Right cardiac atrium (tissue), 5 donors: ENCODE data around the gene OMP. TPM values are rescaled to one million over a fixed set of nuclear protein-coding genes. Genes with fewer than 3 reads are reported as not detected.
A peak's percentile ranks its signal among the peaks of the same experiment; 100 is the strongest.

Experiments used
- ATAC-seq, 2 donors: fragments of 200-7000 bp; cut with Tn5 transposase; one replicate each; pipeline versions ENCODE4 v1.8.0 to v1.9.1; 2020; ENCODE audit warnings: moderate library complexity in 2 of 2, mild to moderate bottlenecking in 1 of 2
- DNase-seq, 3 donors: peaks; one replicate each; pipeline ENCODE4 v3.0.0-alpha.2; 2020
- H3K27ac ChIP-seq: one replicate; pipeline ENCODE4 v1.5.1; 2013; ENCODE audit warnings: mild to moderate bottlenecking, low read length, control low read depth, moderate library complexity
- H3K27me3 ChIP-seq: one replicate; pipeline ENCODE4 v1.6.1; 2013; ENCODE audit not compliant: control insufficient read depth, insufficient read depth
- H3K4me1 ChIP-seq: one replicate; pipeline ENCODE4 v1.6.1; 2013; ENCODE audit warnings: low read length; ENCODE audit not compliant: control insufficient read depth, insufficient read depth
- H3K4me3 ChIP-seq: one replicate; pipeline ENCODE4 v1.5.1; 2013; ENCODE audit warnings: low read length, control low read depth
- H3K9me3 ChIP-seq: one replicate; pipeline ENCODE4 v1.6.1; 2013; ENCODE audit warnings: low read length; ENCODE audit not compliant: control insufficient read depth
- whole genome bisulfite sequencing: extraction: QIAGEN DNeasy Blood & Tissue Kit; methylation state at CpG from one replicate; pipeline ENCODE4 v1.1.7; 2013; 5-methylcytosine and 5-hydroxymethylcytosine counted together
- intact Hi-C, 4 donors: fragments of 100-400 bp; cut with DNase I; formaldehyde crosslinking; loops; one replicate each; pipeline versions ENCODE4 v1.11.0 to v1.14.0; 2022 to 2023
- polyA plus RNA-seq: library from polyadenylated mRNA; stranded (reverse); fragments of 200-250 nt; gene quantifications from one replicate; pipeline ENCODE4 v1.2.3, GENCODE V29; 2013
- total RNA-seq, 4 donors: library from RNA; stranded (reverse); fragmentation: NEBNext Ultra II Directional; extraction: Animal tissue kit (Norgen Biotek cat#: 25700); gene quantifications; one replicate each; pipeline ENCODE4 v1.2.1, GENCODE V29; 2021
- donor health status: healthy with polysubstance abuse.
- donor health status: DM: no; HTN: yes; CAD: no.
- donor health status: DM: no; HTN: no; CAD: no.
- donor health status: DM: no; HTN: yes; CAD: no; lungs with severe emphysema.
- donor health status: DM: yes; HTN: yes; CAD: no.

The OMP gene
- total and polyA plus RNA-seq, 5 donors: not detected

- WGBS: 91% methylated on average over 9 of the region's 9 CpGs
- intact Hi-C loops: no loop called here
- ATAC-seq (no peak), DNase-seq (peak in 2 of 3 donors; percentile 13 to 45)
- H3K4me1 ChIP-seq: peaks cover 3% of the 10 kb centered on the region
- H3K9me3 ChIP-seq: no peaks in the 10 kb centered on the region
- H3K27me3 ChIP-seq: no peaks in the 10 kb centered on the region
- no peak overlapping the region for H3K4me3 ChIP-seq
- no peak overlapping the region for H3K27ac ChIP-seq
Observed at GRCh38 chr11:77081381-77081851, 21.2 kb upstream of the OMP start.

DNA sequence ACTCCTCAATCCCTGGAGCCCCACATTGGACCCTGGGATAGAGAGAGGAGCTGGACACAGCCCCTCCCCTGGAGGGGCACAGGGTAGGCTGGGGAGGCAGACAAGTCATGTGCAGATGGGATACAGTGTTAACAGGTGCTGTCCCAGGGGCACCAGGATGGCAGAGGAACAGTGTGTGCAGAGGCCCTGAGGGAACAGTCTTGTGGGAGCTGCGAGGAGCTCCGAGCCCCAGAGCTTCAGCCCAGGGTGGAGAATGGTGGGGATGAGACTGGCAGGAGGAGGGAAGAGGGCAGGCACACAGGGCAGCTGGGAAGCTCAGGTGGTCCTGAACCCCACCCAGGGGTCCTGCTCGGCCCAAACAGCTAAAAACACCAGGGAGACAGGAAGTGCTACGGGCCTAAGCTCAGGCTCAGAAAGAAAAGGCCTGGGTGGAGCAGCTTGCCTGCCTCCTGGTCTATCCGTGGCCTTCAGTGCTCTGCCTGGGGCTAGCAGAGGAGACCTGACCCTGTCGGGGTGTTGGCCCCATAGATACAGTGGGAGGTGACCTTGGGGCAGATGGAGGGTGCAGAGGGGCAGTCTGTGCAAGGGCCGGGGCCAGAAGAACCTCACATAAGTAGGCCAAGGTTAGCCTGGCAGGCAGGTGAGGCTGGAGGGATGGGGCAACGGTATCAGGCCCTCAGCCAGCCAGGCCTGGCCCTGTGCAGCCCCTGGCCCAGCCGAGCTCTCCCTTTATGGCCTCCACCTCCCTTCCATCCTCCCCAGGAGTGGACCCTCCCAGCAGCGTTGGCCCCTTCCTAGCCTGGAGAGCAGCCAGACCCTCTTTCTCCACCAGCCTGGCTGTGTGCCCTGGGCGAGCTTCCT lies 20.4 kb upstream of the OMP start:
- DNase-seq: peak in 2 of 3 donors; percentile 6 to 46
- ATAC-seq: peak; percentile 5 to 23
- H3K27ac ChIP-seq: no peak overlapping the region
- WGBS: 57% methylated on average over 11 of the region's 11 CpGs
- H3K9me3 ChIP-seq: no peaks in the 10 kb centered on the region
- intact Hi-C loops: no loop called here
- H3K27me3 ChIP-seq: no peaks in the 10 kb centered on the region
- H3K4me1 ChIP-seq: peaks cover 3% of the 10 kb centered on the region
- H3K4me3 ChIP-seq: no peak overlapping the region

DNA sequence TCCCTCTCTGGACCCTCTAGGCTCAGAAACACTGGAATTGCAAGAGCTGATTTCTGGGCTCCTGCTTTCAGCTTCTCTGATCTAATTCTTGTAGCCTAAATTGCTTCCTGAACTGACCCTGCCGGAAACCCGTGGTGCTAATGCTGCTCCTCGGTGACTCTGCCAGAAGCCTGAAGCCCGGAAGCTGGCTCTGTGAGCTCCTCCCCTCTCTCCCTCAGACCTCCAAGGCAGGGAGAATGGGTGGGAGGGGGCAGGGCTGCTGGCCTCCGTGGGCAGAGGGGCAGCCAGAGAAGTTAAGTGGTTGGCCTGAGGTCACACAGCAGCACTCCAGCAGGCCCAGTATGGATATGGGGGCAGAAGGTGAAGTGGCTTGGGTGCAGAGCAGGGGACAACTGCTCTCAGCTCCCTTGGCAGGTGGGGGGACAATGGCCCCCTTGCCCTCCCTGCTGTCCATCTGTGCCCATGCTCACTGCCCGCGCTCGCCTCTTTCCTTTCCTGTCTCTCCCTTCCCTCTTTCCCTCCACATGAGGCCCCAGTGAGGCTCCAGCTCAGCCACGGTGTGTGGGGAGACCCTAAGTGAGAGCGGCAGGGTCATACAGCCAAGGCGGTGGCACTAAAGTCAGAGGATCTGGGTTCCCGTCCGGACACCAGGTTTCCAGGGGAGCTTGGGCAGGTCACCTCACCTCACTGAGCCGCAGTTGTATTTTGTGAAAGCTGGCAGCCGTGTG lies 19.6 kb upstream of the OMP start:
- Histone ChIP-seq H3K27ac (peak overlapping the region; percentile 18), H3K9me3 (no peaks in the 10 kb centered on the region), H3K4me1 (peaks cover 3% of the 10 kb centered on the region), H3K27me3 (no peaks in the 10 kb centered on the region), H3K4me3 (no peak overlapping the region)
- intact Hi-C loops: no loop called here
- WGBS: 64% methylated on average over 15 of the region's 15 CpGs
- peak; percentile 80 to 85 for ATAC-seq
- peak; percentile 69 to 89 (median 86) for DNase-seq

- intact Hi-C loops: no loop called here
- Histone ChIP-seq H3K9me3 (no peaks in the 10 kb centered on the region), H3K27ac (no peak overlapping the region), H3K4me1 (peaks cover 3% of the 10 kb centered on the region), H3K27me3 (no peaks in the 10 kb centered on the region), H3K4me3 (no peak overlapping the region)
- WGBS: 94% methylated on average over 12 of the region's 12 CpGs
- peak in 1 of 3 donors; percentile 24 for DNase-seq
- ATAC-seq: no peak
Observed at GRCh38 chr11:77083566-77084245, 18.9 kb upstream of the OMP start.

DNA sequence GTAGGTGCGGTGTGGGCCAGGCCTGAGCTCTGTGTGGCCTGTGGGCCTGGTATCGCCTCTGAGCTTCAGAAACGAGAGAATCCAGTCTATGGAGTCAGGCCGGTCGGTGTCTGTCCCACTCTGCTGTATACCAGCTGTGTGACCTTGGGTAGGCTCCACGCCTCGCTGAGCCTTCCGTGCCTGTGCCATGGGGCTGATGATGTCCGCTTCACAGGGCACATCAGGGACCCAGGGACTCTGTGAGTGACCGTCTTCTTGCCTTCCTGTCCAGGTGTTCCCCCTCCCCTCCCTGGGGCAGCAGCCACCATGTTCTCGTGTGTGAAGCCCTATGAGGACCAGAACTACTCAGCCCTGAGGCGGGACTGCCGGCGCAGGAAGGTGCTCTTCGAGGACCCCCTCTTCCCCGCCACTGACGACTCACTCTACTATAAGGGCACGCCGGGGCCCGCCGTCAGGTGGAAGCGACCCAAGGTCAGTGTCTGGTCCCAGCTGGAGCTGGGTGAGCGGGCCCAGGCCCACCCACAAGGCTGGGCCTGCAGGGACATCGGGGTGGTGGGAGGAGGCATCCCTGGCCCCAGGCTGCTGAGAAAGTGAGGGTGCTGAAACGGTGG lies 18.0 kb upstream of the OMP start:
- intact Hi-C loops: loop anchor here in 1 of 4 donors (5.0 kb wide), 1 partner anchor 32 kb away; no protein-coding TSS in a partner anchor
- no peak for ATAC-seq
- WGBS: 93% methylated on average over 25 of the region's 25 CpGs
- DNase-seq: peak in 2 of 3 donors; percentile 11 to 42
- Histone ChIP-seq H3K4me3 (no peak overlapping the region), H3K9me3 (no peaks in the 10 kb centered on the region), H3K4me1 (peaks cover 3% of the 10 kb centered on the region), H3K27me3 (no peaks in the 10 kb centered on the region), H3K27ac (no peak overlapping the region)

DNA sequence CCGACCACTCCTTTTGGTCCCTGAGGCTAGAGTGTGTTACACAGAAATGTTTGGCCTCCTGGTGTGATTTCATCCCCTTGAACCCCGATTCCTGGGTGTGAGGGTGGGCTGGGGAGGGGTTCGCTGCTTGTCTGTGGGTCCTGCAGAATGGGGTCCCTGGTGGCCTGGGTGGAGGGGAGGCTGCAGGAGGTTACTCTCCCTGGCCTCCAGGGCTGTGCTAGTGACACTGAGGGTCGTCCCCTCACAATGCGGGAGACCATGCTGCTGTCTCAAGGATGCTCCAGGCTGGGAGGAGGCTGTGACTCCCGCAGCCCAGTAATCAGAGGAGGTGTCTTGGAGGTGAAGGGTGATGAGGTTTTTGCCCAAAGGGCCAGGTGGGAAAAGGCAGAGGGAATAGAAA lies 17.0 kb upstream of the OMP start:
- 90% methylated on average over 6 of the region's 6 CpGs for WGBS
- no peak for ATAC-seq
- Histone ChIP-seq H3K4me1 (peaks cover 3% of the 10 kb centered on the region), H3K27ac (no peak overlapping the region), H3K4me3 (no peak overlapping the region), H3K9me3 (no peaks in the 10 kb centered on the region), H3K27me3 (no peaks in the 10 kb centered on the region)
- intact Hi-C loops: loop anchor here in 1 of 4 donors (5.0 kb wide), 1 partner anchor 33 kb away; no protein-coding TSS in a partner anchor
- peak in 2 of 3 donors; percentile 9 to 31 for DNase-seq

- ATAC-seq (no peak), DNase-seq (peak in 2 of 3 donors; percentile 35 to 46)
- H3K4me3 ChIP-seq: no peak overlapping the region
- H3K27me3 ChIP-seq: no peaks in the 10 kb centered on the region
- intact Hi-C loops: loop anchor here in 1 of 4 donors (5.0 kb wide), 1 partner anchor 34 kb away; no protein-coding TSS in a partner anchor
- WGBS: 73% methylated on average over 23 of the region's 23 CpGs
- no peaks in the 10 kb centered on the region for H3K9me3 ChIP-seq
- no peak overlapping the region for H3K27ac ChIP-seq
- peaks cover 3% of the 10 kb centered on the region for H3K4me1 ChIP-seq
Observed at GRCh38 chr11:77086521-77087472, 15.8 kb upstream of the OMP start.

DNA sequence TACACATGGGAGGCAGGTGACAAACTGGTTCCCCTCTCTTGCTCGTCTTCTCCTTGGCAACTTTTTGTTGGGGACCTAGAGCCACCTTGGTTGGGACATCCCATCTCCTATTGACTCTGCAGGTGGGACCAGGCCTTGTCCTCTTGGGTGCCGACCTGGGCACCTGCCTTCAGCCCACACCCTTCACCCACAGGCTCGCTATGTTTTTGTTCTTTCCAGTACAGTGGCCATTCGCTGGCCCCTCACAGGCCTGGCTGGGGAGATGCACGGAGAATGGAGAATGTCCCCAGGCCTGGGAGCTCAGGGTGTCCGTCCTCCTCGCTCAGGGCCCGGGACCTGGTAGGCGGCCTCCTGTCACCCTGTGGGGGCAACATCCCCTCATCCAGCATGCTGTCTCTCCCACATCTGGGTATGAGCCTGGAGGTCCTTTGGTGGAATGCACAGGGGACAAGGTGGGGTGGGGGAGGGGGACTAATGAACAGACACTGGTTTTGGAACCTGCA lies 14.9 kb upstream of the OMP start:
- Histone ChIP-seq H3K27me3 (no peaks in the 10 kb centered on the region), H3K27ac (no peak overlapping the region), H3K9me3 (no peaks in the 10 kb centered on the region), H3K4me3 (no peak overlapping the region), H3K4me1 (peaks cover 3% of the 10 kb centered on the region)
- intact Hi-C loops: loop anchor here in 1 of 4 donors (5.0 kb wide), 1 partner anchor 35 kb away; no protein-coding TSS in a partner anchor
- DNase-seq (peak in 2 of 3 donors; percentile 30 to 37), ATAC-seq (no peak)
- WGBS: 92% methylated on average over 9 of the region's 9 CpGs

- Histone ChIP-seq H3K27me3 (no peaks in the 10 kb centered on the region), H3K4me3 (no peak overlapping the region), H3K4me1 (no peaks in the 10 kb centered on the region), H3K27ac (no peak overlapping the region), H3K9me3 (no peaks in the 10 kb centered on the region)
- 71% methylated on average over 11 of the region's 11 CpGs for WGBS
- ATAC-seq (no peak), DNase-seq (peak; percentile 8 to 23 (median 22))
- intact Hi-C loops: loop anchor here in 1 of 4 donors (5.0 kb wide), 1 partner anchor 36 kb away; no protein-coding TSS in a partner anchor
Observed at GRCh38 chr11:77088236-77089003, 14.2 kb upstream of the OMP start.
